ENCODE data around the gene ITPR1.

ITPR1 gene

GRCh38 chr3:4478261-4478660 lies 14.9 kb upstream of the ITPR1 start:
- H3K4me1 ChIP-seq (ENCODE audit: insufficient read depth, low read length, poor library complexity, severe bottlenecking): no peaks in the 10 kb centered on the region
- H4K20me1 ChIP-seq (ENCODE audit: insufficient read depth, low read length, poor library complexity, severe bottlenecking): no peaks in the 10 kb centered on the region
- no peak overlapping the region for H3K4me2 ChIP-seq (ENCODE audit: low read depth, low read length, poor library complexity, severe bottlenecking)
- H3K27me3 ChIP-seq (ENCODE audit: insufficient read depth, low read length, poor library complexity, severe bottlenecking): no peaks in the 10 kb centered on the region
- no peaks in the 10 kb centered on the region for H3K9me3 ChIP-seq (ENCODE audit: insufficient read depth, low read depth, low read length)
- no peak overlapping the region for H2AFZ ChIP-seq (ENCODE audit: low read length)
- TF ChIP-seq EZH2phosphoT487 (IDR thresholded peaks at IDR 0.05; ENCODE audit: borderline replicate concordance): no peak
- no peak for TF ChIP-seq CTCF (conservative IDR thresholded peaks at IDR 0.05; ENCODE audit: low read length)
- no peaks in the 10 kb centered on the region for H3K79me2 ChIP-seq (ENCODE audit: insufficient read depth, low read length)
- H3F3A ChIP-seq (ENCODE audit: low read depth): no peaks in the 10 kb centered on the region
- no peaks in the 10 kb centered on the region for H3K9me2 ChIP-seq (replicated peaks; ENCODE audit: low read depth, low read length)
- H3K9ac ChIP-seq (ENCODE audit: low read depth, low read length, poor library complexity, severe bottlenecking): no peak overlapping the region
- no peak overlapping the region for H3K4me3 ChIP-seq (ENCODE audit: low read length, poor library complexity, severe bottlenecking)
- H3K36me3 ChIP-seq (ENCODE audit: insufficient read depth, low read length): no peaks in the 10 kb centered on the region

GRCh38 chr3:4491855-4492207 lies 1.3 kb upstream of the ITPR1 start:
- no peaks in the 10 kb centered on the region for H3K27me3 ChIP-seq (ENCODE audit: insufficient read depth, low read length, poor library complexity, severe bottlenecking)
- peaks cover 32% of the 10 kb centered on the region for H3K4me1 ChIP-seq (ENCODE audit: insufficient read depth, low read length, poor library complexity, severe bottlenecking)
- H3K9ac ChIP-seq (ENCODE audit: low read depth, low read length, poor library complexity, severe bottlenecking): peak overlapping the region; percentile 77

GRCh38 chr3:4492208-4493013 lies 737 bp upstream of the ITPR1 start:
- Histone ChIP-seq H3K36me3 (ENCODE audit: insufficient read depth, low read length) (no peaks in the 10 kb centered on the region), H3K9me3 (ENCODE audit: insufficient read depth, low read depth, low read length) (no peaks in the 10 kb centered on the region), H3K4me1 (ENCODE audit: insufficient read depth, low read length, poor library complexity, severe bottlenecking) (peaks cover 38% of the 10 kb centered on the region), H2AFZ (ENCODE audit: low read length) (peak overlapping the region; percentile 85), H3F3A (ENCODE audit: low read depth) (no peaks in the 10 kb centered on the region), H4K20me1 (ENCODE audit: insufficient read depth, low read length, poor library complexity, severe bottlenecking) (no peaks in the 10 kb centered on the region), H3K4me2 (ENCODE audit: low read depth, low read length, poor library complexity, severe bottlenecking) (peak overlapping the region; percentile 92), H3K9ac (ENCODE audit: low read depth, low read length, poor library complexity, severe bottlenecking) (peak overlapping the region; percentile 77), H3K4me3 (ENCODE audit: low read length, poor library complexity, severe bottlenecking) (peak overlapping the region; percentile 92), H3K9me2 (replicated peaks; ENCODE audit: low read depth, low read length) (no peaks in the 10 kb centered on the region), H3K79me2 (ENCODE audit: insufficient read depth, low read length) (peaks cover 41% of the 10 kb centered on the region), H3K27me3 (ENCODE audit: insufficient read depth, low read length, poor library complexity, severe bottlenecking) (no peaks in the 10 kb centered on the region)
- no peak for TF ChIP-seq EZH2phosphoT487 (IDR thresholded peaks at IDR 0.05; ENCODE audit: borderline replicate concordance)
- peak; percentile 14; the same call in 1 of the 2 replicates for TF ChIP-seq CTCF (conservative IDR thresholded peaks at IDR 0.05; ENCODE audit: low read length)

More at GRCh38 chr3:4491855-4492207, 1.3 kb upstream of the ITPR1 start:
- Histone ChIP-seq H3K79me2 (ENCODE audit: insufficient read depth, low read length) (peaks cover 35% of the 10 kb centered on the region), H3K9me2 (replicated peaks; ENCODE audit: low read depth, low read length) (no peaks in the 10 kb centered on the region), H4K20me1 (ENCODE audit: insufficient read depth, low read length, poor library complexity, severe bottlenecking) (no peaks in the 10 kb centered on the region), H3F3A (ENCODE audit: low read depth) (no peaks in the 10 kb centered on the region), H3K4me2 (ENCODE audit: low read depth, low read length, poor library complexity, severe bottlenecking) (peak overlapping the region; percentile 92), H3K4me3 (ENCODE audit: low read length, poor library complexity, severe bottlenecking) (peak overlapping the region; percentile 92), H2AFZ (ENCODE audit: low read length) (0 out of 2 replicates have a peak overlapping the region, but pooled peaks have one; percentile 85), H3K36me3 (ENCODE audit: insufficient read depth, low read length) (no peaks in the 10 kb centered on the region), H3K9me3 (ENCODE audit: insufficient read depth, low read depth, low read length) (no peaks in the 10 kb centered on the region)
- no peak for TF ChIP-seq EZH2phosphoT487 (IDR thresholded peaks at IDR 0.05; ENCODE audit: borderline replicate concordance)
- no peak for TF ChIP-seq CTCF (conservative IDR thresholded peaks at IDR 0.05; ENCODE audit: low read length)

Measured in Loucy (cell line).